Measurements from ENCODE around the gene LRRTM4. TPM values are rescaled to one million over a fixed set of nuclear protein-coding genes. Genes with fewer than 3 reads are reported as not detected.

Gene LRRTM4
- total and polyA plus RNA-seq, 2 donors (not counting 1 experiment from before 2014, with no cell fraction given): not detected

- DNase-seq: no peak
- H3K9me3 ChIP-seq (ENCODE audit: control extremely low read depth in 1 of 3, control insufficient read depth in 2 of 3, insufficient read depth in 1 of 3, low read length in 2 of 3): no peaks in the 10 kb centered on the region
- POLR2A ChIA-PET: no interaction called here
- H3K27me3 ChIP-seq (replicated peaks in 1 of 4; ENCODE audit: control extremely low read depth in 1 of 4, control insufficient read depth in 3 of 4, insufficient read depth in 4 of 4, low read length in 3 of 4): no peaks in the 10 kb centered on the region
- no peaks in the 10 kb centered on the region for H3K4me1 Mint-ChIP-seq
- no peak for TF ChIP-seq EZH2 (IDR thresholded peaks at IDR 0.05; ENCODE audit: borderline replicate concordance, insufficient read depth, low read depth, low read length, poor library complexity, severe bottlenecking)
- TF ChIP-seq, protein P1, sequence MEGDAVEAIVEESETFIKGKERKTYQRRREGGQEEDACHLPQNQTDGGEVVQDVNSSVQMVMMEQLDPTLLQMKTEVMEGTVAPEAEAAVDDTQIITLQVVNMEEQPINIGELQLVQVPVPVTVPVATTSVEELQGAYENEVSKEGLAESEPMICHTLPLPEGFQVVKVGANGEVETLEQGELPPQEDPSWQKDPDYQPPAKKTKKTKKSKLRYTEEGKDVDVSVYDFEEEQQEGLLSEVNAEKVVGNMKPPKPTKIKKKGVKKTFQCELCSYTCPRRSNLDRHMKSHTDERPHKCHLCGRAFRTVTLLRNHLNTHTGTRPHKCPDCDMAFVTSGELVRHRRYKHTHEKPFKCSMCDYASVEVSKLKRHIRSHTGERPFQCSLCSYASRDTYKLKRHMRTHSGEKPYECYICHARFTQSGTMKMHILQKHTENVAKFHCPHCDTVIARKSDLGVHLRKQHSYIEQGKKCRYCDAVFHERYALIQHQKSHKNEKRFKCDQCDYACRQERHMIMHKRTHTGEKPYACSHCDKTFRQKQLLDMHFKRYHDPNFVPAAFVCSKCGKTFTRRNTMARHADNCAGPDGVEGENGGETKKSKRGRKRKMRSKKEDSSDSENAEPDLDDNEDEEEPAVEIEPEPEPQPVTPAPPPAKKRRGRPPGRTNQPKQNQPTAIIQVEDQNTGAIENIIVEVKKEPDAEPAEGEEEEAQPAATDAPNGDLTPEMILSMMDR (IDR thresholded peaks at IDR 0.05): no peak
- H3K79me2 ChIP-seq (ENCODE audit: control insufficient read depth, insufficient read depth, low read length): no peaks in the 10 kb centered on the region
- H3K9me3 Mint-ChIP-seq (ENCODE audit: insufficient read depth): peaks cover 5% of the 10 kb centered on the region
- intact Hi-C loops (cut with micrococcal nuclease): no loop called here
- H3K4me3 Mint-ChIP-seq: no peak overlapping the region
- no peaks in the 10 kb centered on the region for H3K4me1 ChIP-seq (ENCODE audit: control insufficient read depth in 2 of 2, insufficient read depth in 2 of 2, low read length in 2 of 2)
- no peak overlapping the region for H3K27ac Mint-ChIP-seq
- H2AFZ ChIP-seq (ENCODE audit: insufficient read depth, low read depth, low read length, poor library complexity, severe bottlenecking): no peak overlapping the region
- ATAC-seq (ENCODE audit: low read depth): no peak
- no peak overlapping the region for H3K4me3 ChIP-seq (ENCODE audit: control extremely low read depth in 1 of 5, extremely low read depth in 1 of 5, insufficient read depth in 1 of 5, low read depth in 2 of 5, low read length in 4 of 5)
- CTCF ChIA-PET: no interaction called here
- H3K36me3 ChIP-seq (replicated peaks in 1 of 2; ENCODE audit: control extremely low read depth in 1 of 2, control insufficient read depth in 1 of 2, extremely low read depth in 1 of 2, insufficient read depth in 2 of 2, low read length in 1 of 2): no peaks in the 10 kb centered on the region
- H4K20me1 ChIP-seq (ENCODE audit: control insufficient read depth, insufficient read depth, low read length, poor library complexity, severe bottlenecking): no peaks in the 10 kb centered on the region
- no peak overlapping the region for H3K27ac ChIP-seq (ENCODE audit: low read length in 2 of 2)
- no peak overlapping the region for H3K9ac ChIP-seq (ENCODE audit: low read length)
- no peaks in the 10 kb centered on the region for H3K27me3 Mint-ChIP-seq
- H3K4me2 ChIP-seq (replicated peaks; ENCODE audit: low read depth, low read length, poor library complexity, severe bottlenecking): no peak overlapping the region
These were observed 149.5 kb downstream of the LRRTM4 start for GRCh38 chr2:77372636-77373035.

DNA sequence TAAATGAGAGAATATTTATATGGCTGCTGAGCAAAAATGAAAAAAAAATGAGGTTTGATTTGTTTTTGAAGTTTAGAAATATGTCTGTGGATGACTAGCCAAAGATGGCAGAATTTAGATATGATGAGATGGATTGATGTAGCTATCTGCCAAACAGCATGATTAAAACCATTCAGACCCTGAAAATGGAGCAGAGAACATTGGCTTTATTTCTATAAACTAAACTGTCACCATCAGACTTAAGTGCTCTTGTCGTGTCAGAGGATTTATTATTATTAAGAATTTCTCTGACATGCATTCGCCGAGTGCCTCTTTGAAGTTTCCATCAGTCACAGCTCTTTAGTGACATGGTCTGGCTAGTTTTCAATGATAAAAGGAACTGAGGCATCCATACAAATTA is 151.7 kb downstream of the LRRTM4 start:
- Histone ChIP-seq H3K9me3 (ENCODE audit: control extremely low read depth in 1 of 3, control insufficient read depth in 2 of 3, insufficient read depth in 1 of 3, low read length in 2 of 3) (no peaks in the 10 kb centered on the region), H3K4me2 (replicated peaks; ENCODE audit: low read depth, low read length, poor library complexity, severe bottlenecking) (no peak overlapping the region), H2AFZ (ENCODE audit: insufficient read depth, low read depth, low read length, poor library complexity, severe bottlenecking) (no peak overlapping the region), H4K20me1 (ENCODE audit: control insufficient read depth, insufficient read depth, low read length, poor library complexity, severe bottlenecking) (no peaks in the 10 kb centered on the region), H3K27me3 (replicated peaks in 1 of 4; ENCODE audit: control extremely low read depth in 1 of 4, control insufficient read depth in 3 of 4, insufficient read depth in 4 of 4, low read length in 3 of 4) (no peaks in the 10 kb centered on the region), H3K79me2 (ENCODE audit: control insufficient read depth, insufficient read depth, low read length) (no peaks in the 10 kb centered on the region), H3K9ac (ENCODE audit: low read length) (no peak overlapping the region), H3K4me1 (ENCODE audit: control insufficient read depth in 2 of 2, insufficient read depth in 2 of 2, low read length in 2 of 2) (no peaks in the 10 kb centered on the region), H3K36me3 (replicated peaks in 1 of 2; ENCODE audit: control extremely low read depth in 1 of 2, control insufficient read depth in 1 of 2, extremely low read depth in 1 of 2, insufficient read depth in 2 of 2, low read length in 1 of 2) (no peaks in the 10 kb centered on the region), H3K4me3 (ENCODE audit: control extremely low read depth in 1 of 5, extremely low read depth in 1 of 5, insufficient read depth in 1 of 5, low read depth in 2 of 5, low read length in 4 of 5) (no peak overlapping the region), H3K27ac (ENCODE audit: low read length in 2 of 2) (no peak overlapping the region)
- H3K4me1 Mint-ChIP-seq: no peaks in the 10 kb centered on the region
- no peak for DNase-seq
- ChIA-PET POLR2A (no interaction called here), CTCF (no interaction called here)
- no peak overlapping the region for H3K27ac Mint-ChIP-seq
- intact Hi-C loops (cut with micrococcal nuclease): no loop called here
- H3K27me3 Mint-ChIP-seq: no peaks in the 10 kb centered on the region
- no CpG with 5 or more reads among the region's 3 CpGs for WGBS (ENCODE audit: insufficient coverage)
- H3K4me3 Mint-ChIP-seq: no peak overlapping the region
- H3K9me3 Mint-ChIP-seq (ENCODE audit: insufficient read depth): peaks cover 5% of the 10 kb centered on the region
- no peak for ATAC-seq (ENCODE audit: low read depth)
- no peak for TF ChIP-seq EZH2 (IDR thresholded peaks at IDR 0.05; ENCODE audit: borderline replicate concordance, insufficient read depth, low read depth, low read length, poor library complexity, severe bottlenecking)
- TF ChIP-seq, protein P1 (IDR thresholded peaks at IDR 0.05): no peak
